ENCODE data around the gene PRR36.

The PRR36 gene

DNA sequence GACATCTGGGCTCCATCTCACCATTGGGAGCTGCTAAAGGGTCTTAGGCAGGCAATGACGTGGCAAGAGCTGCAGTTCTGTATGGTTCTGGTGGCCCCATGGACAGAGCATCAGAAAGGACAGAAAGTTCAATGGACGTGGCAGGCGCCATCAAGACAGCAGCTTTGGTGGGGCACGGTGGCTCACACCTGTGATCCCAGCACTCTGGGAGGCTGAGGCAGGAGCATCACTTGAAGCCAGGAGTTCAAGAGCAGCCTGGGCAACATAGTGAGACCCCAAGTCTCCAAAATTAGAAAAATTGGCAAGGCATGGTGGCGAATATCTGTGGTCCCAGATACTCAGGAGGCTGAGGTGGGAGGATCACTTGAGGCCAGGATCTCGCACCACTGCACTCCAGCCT, 34.7 kb downstream of the PRR36 start:
- H3K27me3 ChIP-seq (ENCODE audit: insufficient read depth, low read length): no peaks in the 10 kb centered on the region
- no peak overlapping the region for H4K91ac ChIP-seq (ENCODE audit: low read depth, low read length)
- H4K8ac ChIP-seq (ENCODE audit: low read depth, low read length): no peak overlapping the region
- no CpG with 5 or more reads among the region's 6 CpGs for WGBS (ENCODE audit: extremely low coverage, insufficient coverage, insufficient read length)
- H2BK5ac ChIP-seq (ENCODE audit: low read depth, low read length, poor library complexity): no peak overlapping the region
- H2BK120ac ChIP-seq (ENCODE audit: insufficient read depth, low read length, poor library complexity): no peak overlapping the region
- H3K18ac ChIP-seq (ENCODE audit: low read length): no peak overlapping the region
- no peak overlapping the region for H3K23ac ChIP-seq (ENCODE audit: low read length)
- H3K27ac ChIP-seq (ENCODE audit: low read depth, low read length): no peak overlapping the region
- no peak overlapping the region for H3K4me3 ChIP-seq (ENCODE audit: low read depth, low read length)
- H3K79me2 ChIP-seq (ENCODE audit: control insufficient read depth, insufficient read depth, low read length, poor library complexity): no peaks in the 10 kb centered on the region
- H3K4ac ChIP-seq (ENCODE audit: low read depth, low read length): no peak overlapping the region
- H4K12ac ChIP-seq (ENCODE audit: low read depth, low read length): no peak overlapping the region
- H3K9me3 ChIP-seq (ENCODE audit: insufficient read depth, low read depth, low read length): peaks cover 9% of the 10 kb centered on the region
- H3K4me1 ChIP-seq (ENCODE audit: control insufficient read depth in 1 of 2, insufficient read depth in 2 of 2, low read length in 2 of 2): no peaks in the 10 kb centered on the region
- H3K4me2 ChIP-seq (ENCODE audit: low read length): no peak overlapping the region
- no peak overlapping the region for H2BK12ac ChIP-seq (ENCODE audit: low read length)
- no peak overlapping the region for H2AK5ac ChIP-seq (ENCODE audit: low read length)
- no peak overlapping the region for H3K9ac ChIP-seq (ENCODE audit: low read length)
- no peaks in the 10 kb centered on the region for H3K79me1 ChIP-seq (ENCODE audit: low read length)
- no peak overlapping the region for H2AFZ ChIP-seq (ENCODE audit: insufficient read depth, low read length, poor library complexity)
- no peaks in the 10 kb centered on the region for H3K36me3 ChIP-seq (ENCODE audit: control insufficient read depth in 1 of 2, insufficient read depth in 2 of 2, low read length in 2 of 2)
- no peak overlapping the region for H3K14ac ChIP-seq (ENCODE audit: low read length)
- no peak for DNase-seq

DNA sequence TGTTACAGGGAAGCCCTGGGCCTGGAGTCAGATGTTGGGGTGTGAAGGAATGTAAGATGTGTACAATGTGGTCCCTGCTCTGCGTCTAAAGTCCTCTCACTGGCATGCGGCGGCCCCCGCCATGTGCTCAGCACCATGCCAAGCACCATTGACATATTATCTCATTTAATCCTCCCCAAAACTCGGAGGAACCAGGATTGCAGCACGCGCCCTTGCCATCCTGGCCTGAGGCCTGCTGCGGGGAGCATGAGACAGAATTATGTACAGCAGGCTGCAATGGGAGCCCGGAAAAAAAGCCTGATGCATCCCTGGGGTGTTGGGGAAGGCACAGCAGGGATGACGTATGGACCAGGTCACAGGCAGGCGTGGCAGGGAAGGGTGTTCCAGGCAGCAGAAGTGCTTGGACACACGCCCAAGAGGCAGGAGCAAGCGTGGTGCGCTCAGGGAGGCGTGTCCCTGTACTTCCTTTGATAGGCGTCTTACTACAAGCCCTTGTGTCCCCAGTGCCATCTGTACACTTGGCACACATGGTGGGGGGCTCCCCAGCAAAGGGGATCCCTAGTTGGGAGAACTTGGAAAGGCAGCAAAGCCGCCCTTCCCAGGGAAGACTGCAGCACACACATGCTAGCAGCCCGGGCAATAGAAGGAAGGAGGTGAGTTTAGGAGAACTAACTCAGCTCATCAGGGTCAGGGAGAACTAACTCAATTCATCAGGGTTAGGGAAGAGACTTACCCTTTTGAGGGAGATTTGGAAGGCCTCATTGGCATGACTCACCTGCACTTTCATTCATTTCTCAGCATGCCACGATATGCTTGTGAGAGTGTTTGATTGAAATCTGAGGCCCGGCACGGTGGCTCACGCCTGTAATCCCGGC, 40.7 kb downstream of the PRR36 start:
- Histone ChIP-seq H3K79me2 (ENCODE audit: control insufficient read depth, insufficient read depth, low read length, poor library complexity) (no peaks in the 10 kb centered on the region), H3K27me3 (ENCODE audit: insufficient read depth, low read length) (no peaks in the 10 kb centered on the region), H3K18ac (ENCODE audit: low read length) (no peak overlapping the region), H3K14ac (ENCODE audit: low read length) (no peak overlapping the region), H4K12ac (ENCODE audit: low read depth, low read length) (no peak overlapping the region), H3K79me1 (ENCODE audit: low read length) (no peaks in the 10 kb centered on the region), H3K4me2 (ENCODE audit: low read length) (no peak overlapping the region), H2AK5ac (ENCODE audit: low read length) (no peak overlapping the region), H2AFZ (ENCODE audit: insufficient read depth, low read length, poor library complexity) (no peak overlapping the region), H2BK5ac (ENCODE audit: low read depth, low read length, poor library complexity) (no peak overlapping the region), H2BK120ac (ENCODE audit: insufficient read depth, low read length, poor library complexity) (no peak overlapping the region), H3K23ac (ENCODE audit: low read length) (no peak overlapping the region), H3K4me1 (ENCODE audit: control insufficient read depth in 1 of 2, insufficient read depth in 2 of 2, low read length in 2 of 2) (peaks cover 8 to 9% of the 10 kb centered on the region in 2 experiments), H3K36me3 (ENCODE audit: control insufficient read depth in 1 of 2, insufficient read depth in 2 of 2, low read length in 2 of 2) (no peaks in the 10 kb centered on the region), H3K27ac (ENCODE audit: low read depth, low read length) (no peak overlapping the region), H3K4ac (ENCODE audit: low read depth, low read length) (no peak overlapping the region), H4K8ac (ENCODE audit: low read depth, low read length) (no peak overlapping the region), H3K9me3 (ENCODE audit: insufficient read depth, low read depth, low read length) (no peaks in the 10 kb centered on the region), H3K9ac (ENCODE audit: low read length) (no peak overlapping the region), H2BK12ac (ENCODE audit: low read length) (no peak overlapping the region), H3K4me3 (ENCODE audit: low read depth, low read length) (no peak overlapping the region), H4K91ac (ENCODE audit: low read depth, low read length) (no peak overlapping the region)
- DNase-seq: peak; percentile 61 to 74
- no CpG with 5 or more reads among the region's 23 CpGs for WGBS (ENCODE audit: extremely low coverage, insufficient coverage, insufficient read length)

DNA sequence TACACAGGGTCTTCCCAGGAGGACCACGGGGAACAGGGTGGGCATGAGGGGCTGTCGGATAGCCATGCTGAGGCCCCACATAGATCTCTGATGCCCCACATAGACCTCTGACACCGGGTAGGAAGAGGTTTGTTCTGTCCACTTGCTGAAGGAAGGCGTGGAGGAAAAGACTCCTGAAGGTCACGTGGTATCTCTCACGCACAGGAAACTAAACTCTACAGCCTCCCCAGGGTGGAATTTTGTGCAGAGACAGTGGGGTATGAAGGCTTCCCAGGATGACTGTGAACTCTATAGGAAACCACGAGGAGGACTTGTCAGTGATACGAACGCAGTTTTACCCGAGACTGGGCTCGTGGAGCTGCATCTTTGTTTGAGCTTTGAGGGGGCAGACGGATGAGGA, 41.4 kb downstream of the PRR36 start:
- H2AK5ac ChIP-seq (ENCODE audit: low read length): no peak overlapping the region
- H3K9me3 ChIP-seq (ENCODE audit: insufficient read depth, low read depth, low read length): peaks cover 2% of the 10 kb centered on the region
- no peak for DNase-seq
- peaks cover 8 to 9% of the 10 kb centered on the region in 2 experiments for H3K4me1 ChIP-seq (ENCODE audit: control insufficient read depth in 1 of 2, insufficient read depth in 2 of 2, low read length in 2 of 2)
- H3K79me1 ChIP-seq (ENCODE audit: low read length): no peaks in the 10 kb centered on the region
- no peaks in the 10 kb centered on the region for H3K27me3 ChIP-seq (ENCODE audit: insufficient read depth, low read length)
- H2BK5ac ChIP-seq (ENCODE audit: low read depth, low read length, poor library complexity): no peak overlapping the region
- H3K36me3 ChIP-seq (ENCODE audit: control insufficient read depth in 1 of 2, insufficient read depth in 2 of 2, low read length in 2 of 2): no peaks in the 10 kb centered on the region
- no CpG with 5 or more reads among the region's 12 CpGs for WGBS (ENCODE audit: extremely low coverage, insufficient coverage, insufficient read length)
- H3K18ac ChIP-seq (ENCODE audit: low read length): no peak overlapping the region
- no peak overlapping the region for H2BK12ac ChIP-seq (ENCODE audit: low read length)
- no peak overlapping the region for H3K4ac ChIP-seq (ENCODE audit: low read depth, low read length)
- H2AFZ ChIP-seq (ENCODE audit: insufficient read depth, low read length, poor library complexity): no peak overlapping the region
- H4K91ac ChIP-seq (ENCODE audit: low read depth, low read length): no peak overlapping the region
- no peak overlapping the region for H4K12ac ChIP-seq (ENCODE audit: low read depth, low read length)
- H2BK120ac ChIP-seq (ENCODE audit: insufficient read depth, low read length, poor library complexity): no peak overlapping the region
- H4K8ac ChIP-seq (ENCODE audit: low read depth, low read length): no peak overlapping the region
- H3K9ac ChIP-seq (ENCODE audit: low read length): no peak overlapping the region
- no peak overlapping the region for H3K4me2 ChIP-seq (ENCODE audit: low read length)
- no peak overlapping the region for H3K4me3 ChIP-seq (ENCODE audit: low read depth, low read length)
- H3K14ac ChIP-seq (ENCODE audit: low read length): no peak overlapping the region
- H3K23ac ChIP-seq (ENCODE audit: low read length): no peak overlapping the region
- H3K79me2 ChIP-seq (ENCODE audit: control insufficient read depth, insufficient read depth, low read length, poor library complexity): no peaks in the 10 kb centered on the region
- H3K27ac ChIP-seq (ENCODE audit: low read depth, low read length): no peak overlapping the region

- no peaks in the 10 kb centered on the region for H3K79me2 ChIP-seq (ENCODE audit: control insufficient read depth, insufficient read depth, low read length, poor library complexity)
- H3K79me1 ChIP-seq (ENCODE audit: low read length): no peaks in the 10 kb centered on the region
- H2AFZ ChIP-seq (ENCODE audit: insufficient read depth, low read length, poor library complexity): no peak overlapping the region
- no peak overlapping the region for H3K9ac ChIP-seq (ENCODE audit: low read length)
- peaks cover 8 to 9% of the 10 kb centered on the region in 2 experiments for H3K4me1 ChIP-seq (ENCODE audit: control insufficient read depth in 1 of 2, insufficient read depth in 2 of 2, low read length in 2 of 2)
- H4K12ac ChIP-seq (ENCODE audit: low read depth, low read length): no peak overlapping the region
- H2BK12ac ChIP-seq (ENCODE audit: low read length): no peak overlapping the region
- no peak for DNase-seq
- no peaks in the 10 kb centered on the region for H3K36me3 ChIP-seq (ENCODE audit: control insufficient read depth in 1 of 2, insufficient read depth in 2 of 2, low read length in 2 of 2)
- whole genome bisulfite sequencing (ENCODE audit: extremely low coverage, insufficient coverage, insufficient read length): no CpG with 5 or more reads among the region's 17 CpGs
- H2BK5ac ChIP-seq (ENCODE audit: low read depth, low read length, poor library complexity): no peak overlapping the region
- no peak overlapping the region for H2AK5ac ChIP-seq (ENCODE audit: low read length)
- H3K23ac ChIP-seq (ENCODE audit: low read length): no peak overlapping the region
- H3K9me3 ChIP-seq (ENCODE audit: insufficient read depth, low read depth, low read length): peaks cover 2% of the 10 kb centered on the region
- H3K27ac ChIP-seq (ENCODE audit: low read depth, low read length): no peak overlapping the region
- no peak overlapping the region for H3K18ac ChIP-seq (ENCODE audit: low read length)
- H4K8ac ChIP-seq (ENCODE audit: low read depth, low read length): no peak overlapping the region
- no peak overlapping the region for H3K4ac ChIP-seq (ENCODE audit: low read depth, low read length)
- H4K91ac ChIP-seq (ENCODE audit: low read depth, low read length): no peak overlapping the region
- no peak overlapping the region for H3K4me3 ChIP-seq (ENCODE audit: low read depth, low read length)
- no peaks in the 10 kb centered on the region for H3K27me3 ChIP-seq (ENCODE audit: insufficient read depth, low read length)
- H3K14ac ChIP-seq (ENCODE audit: low read length): no peak overlapping the region
- no peak overlapping the region for H2BK120ac ChIP-seq (ENCODE audit: insufficient read depth, low read length, poor library complexity)
- H3K4me2 ChIP-seq (ENCODE audit: low read length): no peak overlapping the region
Observed at GRCh38 chr19:7832009-7832408, 42.2 kb downstream of the PRR36 start.

Data from trophoblast cell (in vitro differentiated cells and primary cell).